ENCODE results near the gene ABCB11. TPM values are rescaled to one million over a fixed set of nuclear protein-coding genes. Genes with fewer than 3 reads are reported as not detected.

Gene ABCB11
- total RNA-seq, 4 donors from 2014 or later, result 0.39 to 0.49 (median 0.46) TPM; not detected in 1

GRCh38 chr2:168952424-168952823 lies 78.7 kb downstream of the ABCB11 start:
- 80 to 82% methylated on average over 1 of the region's 1 CpG for WGBS, 2 donors
- no peak for DNase-seq (ENCODE audit: low spot score in 2 of 2)
- TF ChIP-seq, protein P1, sequence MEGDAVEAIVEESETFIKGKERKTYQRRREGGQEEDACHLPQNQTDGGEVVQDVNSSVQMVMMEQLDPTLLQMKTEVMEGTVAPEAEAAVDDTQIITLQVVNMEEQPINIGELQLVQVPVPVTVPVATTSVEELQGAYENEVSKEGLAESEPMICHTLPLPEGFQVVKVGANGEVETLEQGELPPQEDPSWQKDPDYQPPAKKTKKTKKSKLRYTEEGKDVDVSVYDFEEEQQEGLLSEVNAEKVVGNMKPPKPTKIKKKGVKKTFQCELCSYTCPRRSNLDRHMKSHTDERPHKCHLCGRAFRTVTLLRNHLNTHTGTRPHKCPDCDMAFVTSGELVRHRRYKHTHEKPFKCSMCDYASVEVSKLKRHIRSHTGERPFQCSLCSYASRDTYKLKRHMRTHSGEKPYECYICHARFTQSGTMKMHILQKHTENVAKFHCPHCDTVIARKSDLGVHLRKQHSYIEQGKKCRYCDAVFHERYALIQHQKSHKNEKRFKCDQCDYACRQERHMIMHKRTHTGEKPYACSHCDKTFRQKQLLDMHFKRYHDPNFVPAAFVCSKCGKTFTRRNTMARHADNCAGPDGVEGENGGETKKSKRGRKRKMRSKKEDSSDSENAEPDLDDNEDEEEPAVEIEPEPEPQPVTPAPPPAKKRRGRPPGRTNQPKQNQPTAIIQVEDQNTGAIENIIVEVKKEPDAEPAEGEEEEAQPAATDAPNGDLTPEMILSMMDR (IDR thresholded peaks at IDR 0.05), result no peak
- no peak for TF ChIP-seq POLR2A (IDR thresholded peaks at IDR 0.05)
- intact Hi-C loops (cut with DNase I; ENCODE audit: low total_unique reads), result no loop called here
- no peak overlapping the region for H3K4me3 ChIP-seq (ENCODE audit: low read depth, poor library complexity, severe bottlenecking)

DNA sequence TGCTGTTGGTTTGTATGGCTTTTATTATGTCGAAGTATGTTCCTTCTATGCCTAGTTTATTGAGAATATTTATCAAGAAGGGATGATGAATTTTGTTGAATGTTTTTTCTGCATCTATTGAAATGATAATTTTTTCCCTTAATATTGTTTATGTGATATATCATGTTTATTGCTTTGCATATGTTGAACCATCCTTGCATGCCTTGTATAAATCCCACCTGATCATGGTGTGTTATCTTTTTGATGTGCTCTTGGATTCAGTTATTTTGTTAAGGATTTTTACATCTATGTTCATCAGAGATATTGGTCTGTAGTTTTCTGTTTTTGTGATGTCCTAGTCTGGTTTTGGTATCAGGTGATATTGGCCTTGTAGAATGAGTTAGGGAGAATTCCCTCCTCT lies 79.3 kb downstream of the ABCB11 start:
- no peak for DNase-seq (ENCODE audit: low spot score in 2 of 2)
- intact Hi-C loops (cut with DNase I; ENCODE audit: low total_unique reads), result no loop called here
- no peak for TF ChIP-seq POLR2A (IDR thresholded peaks at IDR 0.05)
- TF ChIP-seq, protein P1 (IDR thresholded peaks at IDR 0.05), result no peak
- no peak overlapping the region for H3K4me3 ChIP-seq (ENCODE audit: low read depth, poor library complexity, severe bottlenecking)
- 77 to 91% methylated on average over 1 of the region's 1 CpG for WGBS, 2 donors

GRCh38 chr2:168949324-168949723 lies 81.8 kb downstream of the ABCB11 start:
- WGBS, 2 donors, result 96 to 100% methylated on average over 1 of the region's 1 CpG
- TF ChIP-seq, protein P1 (IDR thresholded peaks at IDR 0.05), result no peak
- no peak for TF ChIP-seq POLR2A (IDR thresholded peaks at IDR 0.05)
- DNase-seq (ENCODE audit: low spot score in 2 of 2), result no peak
- intact Hi-C loops (cut with DNase I; ENCODE audit: low total_unique reads), result no loop called here
- H3K4me3 ChIP-seq (ENCODE audit: low read depth, poor library complexity, severe bottlenecking), result no peak overlapping the region

DNA sequence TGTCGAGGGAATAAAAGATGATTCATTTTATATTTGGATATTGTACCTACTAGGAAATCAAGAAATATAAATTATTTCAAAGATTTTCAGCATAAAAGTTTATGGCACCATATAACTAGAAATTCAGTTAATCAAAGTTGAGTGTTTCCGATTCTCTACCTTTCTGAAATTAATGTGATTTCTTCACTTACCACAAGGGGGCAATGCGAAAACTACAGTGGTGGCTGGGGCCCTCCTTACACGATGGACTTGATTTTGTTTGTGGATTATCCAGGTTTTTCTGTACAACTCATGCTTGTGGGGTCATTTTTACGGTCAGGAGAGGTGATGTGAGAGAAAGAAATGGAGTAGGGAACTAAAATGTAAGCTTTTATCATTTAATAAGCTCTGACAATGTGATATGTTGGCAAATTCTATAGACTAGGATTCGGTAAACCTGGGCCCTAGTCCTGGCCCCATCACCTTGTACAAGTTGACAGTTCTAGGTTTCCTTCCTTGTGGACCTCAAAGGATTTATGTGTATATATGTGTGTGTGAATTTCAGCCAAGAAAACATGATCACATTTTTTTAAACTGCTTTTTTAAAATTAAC lies 82.4 kb downstream of the ABCB11 start:
- TF ChIP-seq POLR2A (IDR thresholded peaks at IDR 0.05), result no peak
- TF ChIP-seq, protein P1 (IDR thresholded peaks at IDR 0.05), result no peak
- 55 to 68% methylated on average over 6 of the region's 6 CpGs for WGBS, 2 donors

DNA sequence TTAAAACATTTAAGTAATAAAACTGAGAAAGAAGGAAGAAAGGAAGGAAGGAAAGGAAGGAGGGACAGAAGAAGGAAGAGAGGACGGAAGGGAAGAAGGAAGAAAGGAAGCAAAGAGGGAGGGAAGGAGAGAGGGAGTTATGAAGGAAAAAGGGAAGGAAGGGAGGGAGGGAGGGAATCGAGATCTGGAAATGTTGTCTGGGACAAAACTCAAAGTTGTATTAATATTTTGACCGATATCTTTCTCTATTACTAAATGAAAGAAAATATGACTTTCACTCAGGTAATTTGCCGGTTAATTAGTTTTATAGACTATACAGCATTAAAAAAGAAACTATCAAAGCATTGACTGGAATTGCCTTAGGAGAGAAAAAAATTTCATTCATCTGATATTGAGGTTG lies 85.6 kb downstream of the ABCB11 start:
- TF ChIP-seq POLR2A (IDR thresholded peaks at IDR 0.05), result no peak
- TF ChIP-seq, protein P1 (IDR thresholded peaks at IDR 0.05), result no peak
- H3K4me3 ChIP-seq (ENCODE audit: low read depth, poor library complexity, severe bottlenecking), result no peak overlapping the region
- WGBS, 2 donors, result 37 to 75% methylated on average over 4 of the region's 4 CpGs
- no peak for DNase-seq (ENCODE audit: low spot score in 2 of 2)
- intact Hi-C loops (cut with DNase I; ENCODE audit: low total_unique reads), result no loop called here

More for the DNA sequence above, 82.4 kb downstream of the ABCB11 start:
- DNase-seq (ENCODE audit: low spot score in 2 of 2), result no peak
- intact Hi-C loops (cut with DNase I; ENCODE audit: low total_unique reads), result no loop called here
- H3K4me3 ChIP-seq (ENCODE audit: low read depth, poor library complexity, severe bottlenecking), result no peak overlapping the region

DNA sequence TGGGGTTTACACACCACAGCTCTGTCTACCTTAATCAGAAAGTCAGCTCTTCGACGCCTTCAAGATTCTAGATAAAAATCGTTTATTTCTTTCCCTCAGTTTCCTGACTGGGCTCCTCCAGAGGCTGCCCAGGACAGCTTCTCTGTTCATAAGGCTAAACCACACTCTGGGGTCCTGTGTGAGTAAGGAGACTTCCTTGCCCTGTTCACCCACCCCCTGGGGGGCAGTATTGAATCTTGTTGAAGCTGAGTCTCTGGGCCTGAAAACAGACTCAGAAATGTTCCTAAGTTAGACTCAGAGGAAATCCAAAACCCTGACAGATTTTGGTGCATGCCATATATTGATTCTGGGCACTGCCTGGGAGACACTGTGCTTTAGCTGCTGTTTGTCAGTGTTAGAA lies 87.1 kb downstream of the ABCB11 start:
- H3K4me3 ChIP-seq (ENCODE audit: low read depth, poor library complexity, severe bottlenecking), result no peak overlapping the region
- intact Hi-C loops (cut with DNase I; ENCODE audit: low total_unique reads), result no loop called here
- TF ChIP-seq, protein P1 (IDR thresholded peaks at IDR 0.05), result no peak
- TF ChIP-seq POLR2A (IDR thresholded peaks at IDR 0.05), result no peak
- WGBS, 2 donors, result 80 to 81% methylated on average over 3 of the region's 3 CpGs
- no peak for DNase-seq (ENCODE audit: low spot score in 2 of 2)
